Parathyroid adenoma (tissue), 2 donors: ENCODE results near the gene NEDD4L.
"Not testable (repeated sequence)": the region's sequence is repeated elsewhere in the genome, so short reads cannot be mapped to it uniquely, and the experiment has no call there.

ENCODE experiments used
- H2AFZ ChIP-seq: fragments of 300-600 bp; sonication (generic); one replicate; pipeline ENCODE4 v1.7.0; 2017; ENCODE audit warnings: antibody characterized with exemption, mild to moderate bottlenecking
- H3K27ac ChIP-seq: fragments of 300-600 bp; sonication (generic); one replicate; pipeline ENCODE4 v1.7.0; 2017
- H3K27me3 ChIP-seq: fragments of 300-600 bp; sonication (generic); one replicate; pipeline ENCODE4 v1.7.0; 2017; ENCODE audit warnings: low read length; ENCODE audit not compliant: control insufficient read depth, insufficient read depth
- H3K36me3 ChIP-seq: fragments of 300-600 bp; sonication (generic); one replicate; pipeline ENCODE4 v1.7.0; 2017; ENCODE audit warnings: low read length; ENCODE audit not compliant: control insufficient read depth, insufficient read depth
- H3K4me1 ChIP-seq: fragments of 300-600 bp; sonication (generic); one replicate; pipeline ENCODE4 v1.7.0; 2017; ENCODE audit warnings: control low read depth
- H3K4me2 ChIP-seq: fragments of 300-600 bp; sonication (generic); one replicate; pipeline ENCODE4 v1.7.0; 2017; ENCODE audit warnings: low read length
- H3K4me3 ChIP-seq: fragments of 300-600 bp; sonication (generic); one replicate; pipeline ENCODE4 v1.7.0; 2017; ENCODE audit warnings: low read depth, low read length
- H3K79me2 ChIP-seq: fragments of 300-600 bp; sonication (generic); one replicate; pipeline ENCODE4 v1.7.0; 2017; ENCODE audit warnings: control low read depth
- H3K9ac ChIP-seq: fragments of 300-600 bp; sonication (generic); one replicate; pipeline ENCODE4 v1.7.0; 2017; ENCODE audit warnings: mild to moderate bottlenecking
- H3K9me3 ChIP-seq: fragments of 300-600 bp; sonication (generic); one replicate; pipeline ENCODE4 v1.7.0; 2017; ENCODE audit warnings: low read length; ENCODE audit not compliant: control insufficient read depth
- CTCF ChIP-seq: fragments of 300-600 bp; sonication (generic); IDR thresholded peaks from one replicate; pipeline ENCODE4 v1.7.0; 2017; ENCODE audit warnings: antibody characterized with exemption, mild to moderate bottlenecking
- donor health status: primary hyperparathyroidism.

NEDD4L gene

GRCh38 chr18:58279504-58280175 is 235.6 kb downstream of the NEDD4L start:
- H3K4me1 ChIP-seq = no peaks in the 10 kb centered on the region
- H3K27me3 ChIP-seq = no peaks in the 10 kb centered on the region
- no peak overlapping the region for H3K4me3 ChIP-seq
- no peak overlapping the region for H2AFZ ChIP-seq
- no peak for TF ChIP-seq CTCF
- H3K27ac ChIP-seq = no peak overlapping the region
- H3K9ac ChIP-seq = no peak overlapping the region
- no peaks in the 10 kb centered on the region for H3K36me3 ChIP-seq
- no peak overlapping the region for H3K4me2 ChIP-seq
- H3K79me2 ChIP-seq = no peaks in the 10 kb centered on the region
- H3K9me3 ChIP-seq = no peaks in the 10 kb centered on the region

GRCh38 chr18:58280191-58280590 is 236.2 kb downstream of the NEDD4L start:
- Histone ChIP-seq H3K27ac (no peak overlapping the region), H3K9ac (no peak overlapping the region), H3K4me1 (no peaks in the 10 kb centered on the region)

GRCh38 chr18:58282872-58283271 is 238.8 kb downstream of the NEDD4L start:
- not testable (repeated sequence) for H2AFZ ChIP-seq, H3K36me3 ChIP-seq, H3K27me3 ChIP-seq, H3K4me1 ChIP-seq, H3K9ac ChIP-seq, H3K27ac ChIP-seq, H3K4me3 ChIP-seq, H3K4me2 ChIP-seq, H3K79me2 ChIP-seq, H3K9me3 ChIP-seq

More at GRCh38 chr18:58280191-58280590, 236.2 kb downstream of the NEDD4L start:
- Histone ChIP-seq H2AFZ (no peak overlapping the region), H3K9me3 (no peaks in the 10 kb centered on the region), H3K27me3 (no peaks in the 10 kb centered on the region), H3K4me3 (no peak overlapping the region), H3K4me2 (no peak overlapping the region), H3K36me3 (no peaks in the 10 kb centered on the region), H3K79me2 (no peaks in the 10 kb centered on the region)
- TF ChIP-seq CTCF = no peak

GRCh38 chr18:58284699-58285448 is 240.8 kb downstream of the NEDD4L start:
- Histone ChIP-seq H3K27me3 (no peaks in the 10 kb centered on the region), H3K27ac (no peak overlapping the region)

More at GRCh38 chr18:58284699-58285448, 240.8 kb downstream of the NEDD4L start:
- no peak overlapping the region for H3K9ac ChIP-seq
- no peak overlapping the region for H3K4me3 ChIP-seq
- H3K79me2 ChIP-seq = no peaks in the 10 kb centered on the region
- no peak overlapping the region for H2AFZ ChIP-seq
- H3K4me1 ChIP-seq = peaks cover 2% of the 10 kb centered on the region
- no peak for TF ChIP-seq CTCF
- no peaks in the 10 kb centered on the region for H3K9me3 ChIP-seq
- H3K4me2 ChIP-seq = no peak overlapping the region
- no peaks in the 10 kb centered on the region for H3K36me3 ChIP-seq
